ENCODE results near the gene DRD3. TPM values are rescaled to one million over a fixed set of nuclear protein-coding genes. Genes with fewer than 3 reads are reported as not detected.
A peak's percentile ranks its signal among the peaks of the same experiment; 100 is the strongest.

Gene DRD3
- polyA plus RNA-seq, 3 donors: not detected

GRCh38 chr3:114213627-114214541, 35.0 kb upstream of the DRD3 start:
- Mint-ChIP-seq H3K27ac (peak overlapping the region in 1 of 7 donors; percentile 31), H3K27me3 (ENCODE audit: low read depth in 3 of 3) (peaks cover 2 to 3% (median 2%) of the 10 kb centered on the region in 3 donors), H3K9me3 (peaks cover 0 to 3% (median 0%) of the 10 kb centered on the region in 7 donors), H3K4me3 (no peak overlapping the region), H3K4me1 (no peaks in the 10 kb centered on the region), H3K36me3 (no peaks in the 10 kb centered on the region)
- DNase-seq: peak; percentile 49 to 91 (median 56)
- Histone ChIP-seq H3K9me3 (replicated peaks in 1 of 2; ENCODE audit: control insufficient read depth in 1 of 2, insufficient read depth in 1 of 2, low read length in 2 of 2) (no peaks in the 10 kb centered on the region), H3K4me2 (replicated peaks; ENCODE audit: extremely low read depth, low read length, poor library complexity, severe bottlenecking) (peak overlapping the region; percentile 68), H3K27ac (ENCODE audit: low read depth in 1 of 2, low read length in 2 of 2) (peak overlapping the region in 1 of 2 donors; percentile 60), H3K27me3 (ENCODE audit: control insufficient read depth in 2 of 2, insufficient read depth in 2 of 2, low read length in 2 of 2) (peaks cover 0 to 3% of the 10 kb centered on the region in 2 donors), H4K20me1 (ENCODE audit: insufficient read depth, low read length) (no peaks in the 10 kb centered on the region), H3K4me3 (replicated peaks in 1 of 3; ENCODE audit: low read depth in 2 of 3, low read length in 3 of 3) (peak overlapping the region; percentile 24 to 78 (median 72)), H2AFZ (ENCODE audit: insufficient read depth, low read depth, low read length, poor library complexity, severe bottlenecking) (peak overlapping the region; percentile 61), H3K36me3 (replicated peaks in 1 of 2; ENCODE audit: control insufficient read depth in 1 of 2, insufficient read depth in 2 of 2, low read length in 2 of 2) (no peaks in the 10 kb centered on the region), H3K79me2 (ENCODE audit: insufficient read depth, low read length) (no peaks in the 10 kb centered on the region), H3K9ac (ENCODE audit: insufficient read depth, low read length, poor library complexity, severe bottlenecking) (peak overlapping the region; percentile 62), H3K4me1 (ENCODE audit: control insufficient read depth in 1 of 2, insufficient read depth in 2 of 2, low read length in 2 of 2) (peaks cover 5 to 11% of the 10 kb centered on the region in 2 donors)
- TF ChIP-seq CTCF (IDR thresholded peaks at IDR 0.05): no peak
- intact Hi-C loops (cut with micrococcal nuclease): no loop called here
- WGBS (ENCODE audit: insufficient coverage): 2% methylated on average over 12 of the region's 19 CpGs

- Mint-ChIP-seq H3K27me3 (ENCODE audit: low read depth in 3 of 3) (peaks cover 2 to 3% (median 2%) of the 10 kb centered on the region in 3 donors), H3K27ac (peak overlapping the region in 1 of 7 donors; percentile 31), H3K9me3 (peaks cover 0 to 3% (median 0%) of the 10 kb centered on the region in 7 donors), H3K4me1 (no peaks in the 10 kb centered on the region), H3K36me3 (no peaks in the 10 kb centered on the region), H3K4me3 (no peak overlapping the region)
- no peaks in the 10 kb centered on the region for H3K9me3 ChIP-seq (replicated peaks in 1 of 2; ENCODE audit: control insufficient read depth in 1 of 2, insufficient read depth in 1 of 2, low read length in 2 of 2)
- peak overlapping the region; percentile 61 for H2AFZ ChIP-seq (ENCODE audit: insufficient read depth, low read depth, low read length, poor library complexity, severe bottlenecking)
- H4K20me1 ChIP-seq (ENCODE audit: insufficient read depth, low read length): no peaks in the 10 kb centered on the region
- intact Hi-C loops (cut with micrococcal nuclease): no loop called here
- no peak overlapping the region for H3K27ac ChIP-seq (ENCODE audit: low read depth in 1 of 2, low read length in 2 of 2)
- peak overlapping the region; percentile 68 for H3K4me2 ChIP-seq (replicated peaks; ENCODE audit: extremely low read depth, low read length, poor library complexity, severe bottlenecking)
- no peak for DNase-seq
- no peaks in the 10 kb centered on the region for H3K79me2 ChIP-seq (ENCODE audit: insufficient read depth, low read length)
- H3K4me1 ChIP-seq (ENCODE audit: control insufficient read depth in 1 of 2, insufficient read depth in 2 of 2, low read length in 2 of 2): peaks cover 5 to 11% of the 10 kb centered on the region in 2 donors
- 13% methylated on average over 3 of the region's 4 CpGs for WGBS (ENCODE audit: insufficient coverage)
- H3K27me3 ChIP-seq (ENCODE audit: control insufficient read depth in 2 of 2, insufficient read depth in 2 of 2, low read length in 2 of 2): peaks cover 0 to 3% of the 10 kb centered on the region in 2 donors
- no peaks in the 10 kb centered on the region for H3K36me3 ChIP-seq (replicated peaks in 1 of 2; ENCODE audit: control insufficient read depth in 1 of 2, insufficient read depth in 2 of 2, low read length in 2 of 2)
- peak overlapping the region in 2 of 3 experiments; percentile 72 to 78 for H3K4me3 ChIP-seq (replicated peaks in 1 of 3; ENCODE audit: low read depth in 2 of 3, low read length in 3 of 3)
- H3K9ac ChIP-seq (ENCODE audit: insufficient read depth, low read length, poor library complexity, severe bottlenecking): no peak overlapping the region
- TF ChIP-seq CTCF (IDR thresholded peaks at IDR 0.05): no peak
Measured at GRCh38 chr3:114213292-114213626, 34.4 kb upstream of the DRD3 start.
